GM12874 (cell line): ENCODE results near the gene PTCH1.

Experiments used
- CTCF ChIP-seq: IDR thresholded peaks from 2 replicates; pipeline ENCODE4 v1.5.1; 2011; ENCODE audit warnings: low read depth, mild to moderate bottlenecking, control low read depth, low read length, moderate library complexity; ENCODE audit not compliant: insufficient read depth

The PTCH1 gene

DNA sequence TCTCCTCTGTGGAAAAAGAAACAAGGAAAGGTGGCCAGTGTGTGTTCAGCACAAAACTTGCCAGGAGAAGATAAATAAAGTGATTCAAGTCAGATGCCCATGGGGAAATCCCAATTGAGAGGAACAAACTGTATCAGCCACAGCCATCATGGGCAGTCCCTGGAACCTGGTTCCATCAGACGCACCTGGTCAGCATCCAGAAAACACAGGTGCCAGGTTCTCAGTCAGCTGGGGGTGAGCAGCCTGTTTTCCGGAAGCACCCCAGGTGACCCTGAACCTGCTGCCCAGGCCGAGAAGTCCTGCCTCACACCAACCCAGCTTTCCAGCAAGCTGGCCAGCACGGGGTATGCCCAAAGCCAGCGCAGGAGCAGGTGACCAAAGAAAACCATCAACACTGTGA is 30.5 kb downstream of the PTCH1 start:
- no peak for TF ChIP-seq CTCF

- TF ChIP-seq CTCF, result no peak
Observed at GRCh38 chr9:95484225-95484624, 32.5 kb downstream of the PTCH1 start.

- TF ChIP-seq CTCF, result no peak
Observed at GRCh38 chr9:95483431-95483830, 33.3 kb downstream of the PTCH1 start.

DNA sequence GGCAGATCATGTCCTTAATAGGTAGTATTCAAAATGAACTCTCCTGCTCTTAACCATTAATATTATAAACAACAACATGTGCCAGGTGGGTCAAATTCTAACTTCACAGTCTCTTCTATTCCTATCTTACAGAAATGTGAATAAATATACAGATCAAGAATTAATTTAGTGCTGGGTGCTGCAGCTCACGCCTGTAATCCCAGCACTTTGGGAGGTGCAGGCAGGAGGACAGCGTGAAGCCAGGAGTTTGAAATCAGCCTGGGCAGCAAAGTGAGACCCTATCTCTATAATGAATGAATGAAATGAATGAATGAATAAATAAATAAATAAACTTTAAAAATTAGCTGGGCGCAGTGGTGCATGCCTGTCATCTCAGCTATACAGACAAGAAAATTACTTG is 34.1 kb downstream of the PTCH1 start:
- TF ChIP-seq CTCF, result no peak

GRCh38 chr9:95481000-95481399 is 35.8 kb downstream of the PTCH1 start:
- TF ChIP-seq CTCF, result no peak

GRCh38 chr9:95480346-95480745 is 36.4 kb downstream of the PTCH1 start:
- no peak for TF ChIP-seq CTCF

- no peak for TF ChIP-seq CTCF
Observed at GRCh38 chr9:95479330-95479729, 37.4 kb downstream of the PTCH1 start.

DNA sequence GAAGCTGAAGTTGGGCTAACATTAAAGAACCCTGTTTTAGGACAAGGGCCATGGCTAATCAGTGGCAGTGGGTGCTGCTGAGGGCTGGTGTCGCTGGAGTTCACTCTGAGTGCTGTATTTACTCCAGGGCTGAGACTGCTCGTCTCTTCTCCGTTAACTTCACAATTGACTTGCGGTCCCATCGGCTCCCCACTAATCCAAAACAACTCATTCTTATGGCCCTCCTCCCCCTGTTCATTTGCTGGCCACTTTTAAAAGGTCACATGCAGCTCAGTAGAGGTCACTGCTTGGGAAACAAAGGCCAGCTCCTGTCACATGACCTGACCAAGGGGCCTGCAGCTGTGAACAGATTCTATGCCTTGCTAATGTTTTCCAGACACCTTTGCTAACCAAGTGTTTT is 38.4 kb downstream of the PTCH1 start:
- TF ChIP-seq CTCF, result no peak
